GM18511 (cell line): ENCODE results near the gene TTPAL.
A peak's percentile ranks its signal among the peaks of the same experiment; 100 is the strongest.

Source experiments
- ATAC-seq: cut with Tn5 transposase; IDR thresholded peaks from one replicate; pipeline ENCODE4 v1.9.1; 2021; ENCODE audit warnings: mild to moderate bottlenecking, moderate library complexity; ENCODE audit not compliant: unreplicated experiment

TTPAL gene, protein sequence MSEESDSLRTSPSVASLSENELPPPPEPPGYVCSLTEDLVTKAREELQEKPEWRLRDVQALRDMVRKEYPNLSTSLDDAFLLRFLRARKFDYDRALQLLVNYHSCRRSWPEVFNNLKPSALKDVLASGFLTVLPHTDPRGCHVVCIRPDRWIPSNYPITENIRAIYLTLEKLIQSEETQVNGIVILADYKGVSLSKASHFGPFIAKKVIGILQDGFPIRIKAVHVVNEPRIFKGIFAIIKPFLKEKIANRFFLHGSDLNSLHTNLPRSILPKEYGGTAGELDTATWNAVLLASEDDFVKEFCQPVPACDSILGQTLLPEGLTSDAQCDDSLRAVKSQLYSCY

DNA sequence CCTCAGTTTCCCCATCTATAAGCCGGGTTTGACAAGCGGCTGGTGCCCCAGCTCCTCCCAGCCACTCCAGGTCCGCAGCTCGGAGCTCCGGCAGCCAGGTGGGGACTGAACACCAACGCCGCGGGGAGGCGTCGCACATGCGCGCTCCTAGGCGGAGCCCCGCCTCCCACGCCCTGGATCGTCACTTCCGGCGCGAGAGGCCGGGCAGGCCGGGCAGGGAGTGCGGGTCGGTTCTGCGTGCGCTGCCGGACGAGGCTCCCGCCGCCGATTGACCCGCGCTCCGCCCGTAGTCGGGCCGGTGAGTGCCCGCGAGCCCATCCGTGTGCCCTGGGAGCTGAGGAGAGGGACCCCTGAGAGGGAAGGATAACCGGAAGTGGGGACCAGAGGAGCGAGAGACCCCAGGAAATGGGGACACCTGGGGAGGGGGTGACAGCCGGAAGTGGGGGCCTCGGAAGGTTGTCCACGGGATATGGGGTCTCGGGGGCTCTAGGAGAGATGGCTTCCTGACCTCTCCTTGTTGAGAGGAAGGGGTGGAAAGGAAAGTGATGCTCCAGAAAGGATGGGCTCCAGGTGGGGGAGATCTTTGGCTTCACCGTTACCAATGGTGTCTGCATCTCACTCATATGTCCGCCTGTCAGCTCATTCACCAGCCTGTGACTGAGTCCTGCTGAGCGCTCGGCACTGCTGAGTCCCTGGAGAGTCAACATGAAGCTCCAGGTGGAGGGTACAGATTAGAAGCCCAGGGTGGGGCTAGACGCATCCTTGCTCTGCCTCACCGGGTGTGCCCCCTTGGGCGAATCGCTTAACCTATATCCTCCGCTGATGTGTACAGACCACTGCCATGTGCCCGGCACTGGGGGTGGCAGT is at the start of gene TTPAL:
Gene TTPAL, plus strand, starts transcription at position 181 of the 867 bp plus-strand sequence. CDS start 4,126 bp downstream, outside the sequence.
- ATAC-seq = peak; percentile 92

DNA sequence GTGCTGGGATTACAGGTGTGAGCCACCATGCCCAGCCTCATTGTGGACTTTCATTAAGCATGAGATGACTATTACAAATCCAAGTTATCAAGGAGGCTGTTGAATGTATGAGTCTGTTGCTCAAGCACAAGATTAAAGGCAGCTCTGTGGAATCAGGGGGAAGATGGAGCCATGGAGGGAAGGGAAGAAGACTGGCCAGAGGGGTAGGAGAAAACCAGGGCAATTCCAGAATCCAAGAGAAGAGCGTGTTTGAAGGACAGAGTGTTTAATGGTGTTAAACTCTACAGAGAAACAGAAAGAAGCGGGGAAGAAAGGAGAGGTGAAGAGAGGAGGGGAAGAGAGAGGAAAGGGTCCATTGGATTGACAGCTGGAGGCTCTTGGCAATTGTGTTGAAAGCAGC is 49.8 kb upstream of the TTPAL start:
- no peak for ATAC-seq

DNA sequence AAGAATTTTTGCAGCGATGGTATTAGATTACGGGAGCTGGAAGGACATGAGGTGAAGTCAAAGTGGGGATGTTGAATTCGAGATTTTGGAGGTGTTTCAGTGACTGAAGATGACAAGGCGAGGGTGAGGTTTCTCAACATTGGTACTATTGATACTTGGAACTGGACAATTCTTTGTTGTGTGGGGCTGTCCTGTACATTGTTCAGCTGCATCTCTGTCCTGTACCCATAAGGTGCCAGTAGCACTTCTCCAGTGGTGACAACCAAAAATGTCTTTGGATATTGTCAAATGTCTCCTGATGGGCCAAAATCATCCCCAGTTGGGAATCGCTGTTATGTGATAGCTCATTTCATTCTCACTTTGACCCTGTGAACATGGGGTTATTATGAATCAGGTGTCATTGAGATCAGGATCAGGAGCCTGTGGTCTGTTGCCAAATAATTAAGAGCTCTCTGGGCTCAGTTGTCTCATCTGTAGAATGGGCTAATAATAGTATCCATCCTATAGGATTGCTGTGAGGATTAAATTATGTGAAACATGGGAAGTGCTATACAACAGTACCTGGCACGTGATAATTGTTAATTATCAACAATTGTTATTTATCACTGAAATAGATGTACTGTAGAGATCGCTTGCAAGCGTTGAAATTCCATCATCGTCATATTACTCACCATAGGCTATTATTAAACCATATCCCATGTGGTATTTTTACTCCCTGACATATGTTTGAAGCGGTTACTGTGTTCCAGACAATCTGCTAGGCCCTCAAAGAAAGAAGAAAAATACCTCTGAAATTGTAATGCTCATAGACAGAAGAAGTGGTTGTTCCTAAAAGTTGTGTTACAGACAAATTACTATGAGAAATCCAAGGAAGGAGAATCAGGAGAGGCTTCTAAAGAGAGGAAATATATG is 48.5 kb upstream of the TTPAL start:
- no peak for ATAC-seq

DNA sequence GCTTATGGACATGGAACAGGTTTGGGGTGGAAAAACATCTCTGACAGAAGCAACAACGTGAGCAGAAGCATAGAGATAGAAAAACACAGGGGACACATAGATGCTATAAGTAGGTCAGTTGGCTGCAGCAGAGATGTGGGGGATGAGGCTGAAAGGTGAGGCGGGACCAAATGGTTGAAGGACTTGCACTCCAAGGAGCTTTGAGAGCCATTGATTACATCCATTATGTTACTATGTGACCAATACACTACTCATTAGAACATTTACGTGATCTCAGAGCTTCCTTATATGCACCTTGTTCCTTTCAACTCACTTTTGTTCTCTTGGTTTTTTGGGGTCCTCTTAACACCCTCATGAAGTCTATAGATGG is 47.9 kb upstream of the TTPAL start:
- no peak for ATAC-seq

DNA sequence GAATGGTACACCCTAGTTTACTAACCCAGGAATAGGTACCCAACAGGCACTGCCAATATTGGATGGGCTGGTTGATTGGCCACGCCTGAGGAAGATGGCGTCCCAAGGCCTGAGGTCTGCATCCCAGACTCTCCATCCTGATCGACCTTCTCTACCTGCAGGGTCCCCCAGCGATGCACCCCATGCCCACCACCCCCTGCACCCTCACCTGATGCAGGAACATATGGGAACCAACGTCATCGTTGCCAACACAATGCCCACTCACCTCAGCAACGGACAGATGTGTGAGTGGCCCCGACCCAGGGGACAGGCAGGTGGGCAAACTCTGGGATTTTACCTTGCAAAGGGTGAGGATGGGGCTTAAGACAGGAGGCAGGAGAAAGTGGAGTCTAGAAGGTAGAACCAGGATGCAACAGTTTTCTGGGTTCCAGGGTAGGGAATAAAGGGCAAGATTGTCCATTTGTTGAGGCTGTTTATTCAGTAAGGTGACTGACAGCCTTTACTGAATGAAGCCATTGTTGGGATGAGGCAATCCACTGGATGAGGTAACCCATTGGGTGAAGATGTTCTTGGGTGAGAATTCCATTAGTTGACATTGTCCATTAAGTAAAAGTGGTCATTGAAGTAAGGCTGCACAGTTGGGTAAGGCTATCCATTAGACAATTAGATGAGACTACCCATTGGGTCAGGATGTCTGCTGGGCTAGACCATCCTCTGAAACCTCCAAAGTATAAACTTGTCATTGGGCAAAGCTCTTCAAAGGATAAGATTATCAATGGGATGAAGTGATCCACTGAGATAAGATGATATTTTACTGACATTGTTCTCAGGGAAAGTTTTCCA is 47.3 kb upstream of the TTPAL start:
- ATAC-seq = no peak

DNA sequence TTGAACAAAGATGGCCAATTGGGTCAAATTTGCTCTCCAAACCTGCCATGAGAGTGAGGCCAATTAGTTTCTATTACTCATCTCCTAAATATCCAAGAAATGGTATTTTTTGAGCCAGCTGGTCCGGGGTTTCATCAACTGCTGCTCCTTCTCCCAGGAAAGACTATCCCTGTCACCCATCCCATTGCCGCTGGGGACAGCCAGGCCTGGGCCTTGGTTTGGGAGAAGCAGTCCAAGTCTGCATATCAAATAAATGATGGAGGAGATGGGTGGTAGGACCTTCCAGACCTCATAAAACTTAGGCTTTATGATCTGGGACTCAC is 46.7 kb upstream of the TTPAL start:
- ATAC-seq = no peak

DNA sequence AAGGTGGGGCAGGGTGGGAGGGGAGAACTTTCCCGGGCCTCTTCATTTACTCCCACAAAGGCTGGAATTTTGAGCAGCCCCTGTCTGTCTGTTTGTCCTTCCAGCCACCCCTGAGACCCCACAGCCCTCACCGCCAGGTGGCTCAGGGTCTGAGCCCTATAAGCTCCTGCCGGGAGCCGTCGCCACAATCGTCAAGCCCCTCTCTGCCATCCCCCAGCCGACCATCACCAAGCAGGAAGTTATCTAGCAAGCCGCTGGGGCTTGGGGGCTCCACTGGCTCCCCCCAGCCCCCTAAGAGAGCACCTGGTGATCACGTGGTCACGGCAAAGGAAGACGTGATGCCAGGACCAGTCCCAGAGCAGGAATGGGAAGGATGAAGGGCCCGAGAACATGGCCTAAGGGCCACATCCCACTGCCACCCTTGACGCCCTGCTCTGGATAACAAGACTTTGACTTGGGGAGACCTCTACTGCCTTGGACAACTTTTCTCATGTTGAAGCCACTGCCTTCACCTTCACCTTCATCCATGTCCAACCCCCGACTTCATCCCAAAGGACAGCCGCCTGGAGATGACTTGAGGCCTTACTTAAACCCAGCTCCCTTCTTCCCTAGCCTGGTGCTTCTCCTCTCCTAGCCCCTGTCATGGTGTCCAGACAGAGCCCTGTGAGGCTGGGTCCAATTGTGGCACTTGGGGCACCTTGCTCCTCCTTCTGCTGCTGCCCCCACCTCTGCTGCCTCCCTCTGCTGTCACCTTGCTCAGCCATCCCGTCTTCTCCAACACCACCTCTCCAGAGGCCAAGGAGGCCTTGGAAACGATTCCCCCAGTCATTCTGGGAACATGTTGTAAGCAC is 46.0 kb upstream of the TTPAL start:
- no peak for ATAC-seq

DNA sequence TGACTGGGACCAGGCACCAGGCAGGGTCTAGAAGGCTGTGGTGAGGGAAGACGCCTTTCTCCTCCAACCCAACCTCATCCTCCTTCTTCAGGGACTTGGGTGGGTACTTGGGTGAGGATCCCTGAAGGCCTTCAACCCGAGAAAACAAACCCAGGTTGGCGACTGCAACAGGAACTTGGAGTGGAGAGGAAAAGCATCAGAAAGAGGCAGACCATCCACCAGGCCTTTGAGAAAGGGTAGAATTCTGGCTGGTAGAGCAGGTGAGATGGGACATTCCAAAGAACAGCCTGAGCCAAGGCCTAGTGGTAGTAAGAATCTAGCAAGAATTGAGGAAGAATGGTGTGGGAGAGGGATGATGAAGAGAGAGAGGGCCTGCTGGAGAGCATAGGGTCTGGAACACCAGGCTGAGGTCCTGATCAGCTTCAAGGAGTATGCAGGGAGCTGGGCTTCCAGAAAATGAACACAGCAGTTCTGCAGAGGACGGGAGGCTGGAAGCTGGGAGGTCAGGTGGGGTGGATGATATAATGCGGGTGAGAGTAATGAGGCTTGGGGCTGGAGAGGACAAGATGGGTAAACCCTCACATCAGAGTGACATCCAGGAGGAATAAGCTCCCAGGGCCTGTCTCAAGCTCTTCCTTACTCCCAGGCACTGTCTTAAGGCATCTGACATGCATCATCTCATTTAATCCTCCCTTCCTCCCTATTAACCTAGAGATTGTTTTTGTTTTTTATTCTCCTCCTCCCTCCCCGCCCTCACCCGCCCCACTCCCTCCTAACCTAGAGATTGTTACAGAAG is 45.2 kb upstream of the TTPAL start:
- no peak for ATAC-seq

DNA sequence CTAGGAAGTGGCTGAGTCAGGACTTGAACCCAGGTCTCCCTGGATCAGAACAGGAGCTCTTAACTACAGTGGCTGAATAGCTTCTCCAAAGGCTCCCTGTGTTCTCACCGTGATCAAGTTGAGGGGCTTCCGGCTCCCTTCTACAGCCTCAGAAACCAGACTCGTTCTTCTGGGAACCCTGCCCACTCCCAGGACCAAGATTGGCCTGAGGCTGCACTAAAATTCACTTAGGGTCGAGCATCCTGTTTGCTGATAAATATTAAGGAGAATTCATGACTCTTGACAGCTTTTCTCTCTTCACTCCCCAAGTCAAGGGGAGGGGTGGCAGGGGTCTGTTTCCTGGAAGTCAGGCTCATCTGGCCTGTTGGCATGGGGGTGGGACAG is 44.6 kb upstream of the TTPAL start:
- ATAC-seq = no peak

DNA sequence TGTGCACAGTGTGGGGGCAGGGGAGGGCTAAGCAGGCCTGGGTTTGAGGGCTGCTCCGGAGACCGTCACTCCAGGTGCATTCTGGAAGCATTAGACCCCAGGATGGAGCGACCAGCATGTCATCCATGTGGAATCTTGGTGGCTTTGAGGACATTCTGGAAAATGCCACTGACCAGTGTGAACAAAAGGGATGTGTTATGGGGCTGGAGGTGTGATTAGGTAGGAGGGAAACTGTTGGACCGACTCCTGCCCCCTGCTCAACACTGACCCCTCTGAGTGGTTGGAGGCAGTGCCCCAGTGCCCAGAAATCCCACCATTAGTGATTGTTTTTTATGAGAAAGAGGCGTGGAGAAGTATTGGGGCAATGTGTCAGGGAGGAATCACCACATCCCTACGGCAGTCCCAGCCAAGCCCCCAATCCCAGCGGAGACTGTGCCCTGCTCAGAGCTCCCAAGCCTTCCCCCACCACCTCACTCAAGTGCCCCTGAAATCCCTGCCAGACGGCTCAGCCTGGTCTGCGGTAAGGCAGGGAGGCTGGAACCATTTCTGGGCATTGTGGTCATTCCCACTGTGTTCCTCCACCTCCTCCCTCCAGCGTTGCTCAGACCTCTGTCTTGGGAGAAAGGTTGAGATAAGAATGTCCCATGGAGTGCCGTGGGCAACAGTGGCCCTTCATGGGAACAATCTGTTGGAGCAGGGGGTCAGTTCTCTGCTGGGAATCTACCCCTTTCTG is 44.0 kb upstream of the TTPAL start:
- ATAC-seq = no peak

DNA sequence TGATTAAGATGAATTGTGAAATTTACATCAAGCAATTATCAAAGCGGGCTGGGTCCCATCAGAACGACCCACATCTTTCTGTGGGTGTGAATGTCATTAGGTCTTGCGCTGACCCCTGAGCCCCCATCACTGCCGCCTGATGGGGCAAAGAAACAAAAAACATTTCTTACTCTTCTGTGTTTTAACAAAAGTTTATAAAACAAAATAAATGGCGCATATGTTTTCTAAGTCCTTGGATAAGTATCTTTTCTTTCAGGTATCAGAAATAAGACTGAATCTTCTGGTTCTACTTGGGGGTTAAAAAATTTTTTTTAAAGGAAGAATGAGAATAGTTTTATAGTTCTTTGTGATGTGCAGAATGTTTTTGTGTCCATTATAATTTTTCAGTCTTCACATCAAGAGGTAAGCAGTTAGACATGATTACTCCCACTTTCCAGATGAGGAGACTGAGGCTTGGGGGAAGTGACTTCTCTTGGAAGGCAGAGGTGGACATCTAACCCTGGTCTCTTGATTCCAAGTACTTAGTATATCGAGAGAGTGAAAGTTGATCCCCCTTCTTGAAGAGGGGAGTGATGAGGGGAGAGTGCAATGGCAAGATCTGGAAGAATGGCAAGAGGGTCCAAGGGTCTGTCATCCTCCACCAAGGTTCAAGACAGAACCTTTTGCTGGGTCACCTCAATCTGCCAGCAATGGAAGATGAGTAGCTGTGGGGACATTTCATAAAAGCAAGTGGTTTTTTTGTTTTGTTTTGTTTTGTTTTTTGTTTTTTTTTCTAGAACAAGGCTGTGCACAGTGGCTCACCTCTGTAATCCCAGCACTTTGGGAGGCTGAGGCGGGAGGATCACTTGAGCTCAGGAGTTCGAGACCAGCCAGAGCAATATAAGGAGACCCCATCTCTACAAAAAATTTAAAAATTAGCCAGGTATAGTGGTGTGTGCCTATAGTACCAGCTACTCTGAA is 42.8 kb upstream of the TTPAL start:
- no peak for ATAC-seq

DNA sequence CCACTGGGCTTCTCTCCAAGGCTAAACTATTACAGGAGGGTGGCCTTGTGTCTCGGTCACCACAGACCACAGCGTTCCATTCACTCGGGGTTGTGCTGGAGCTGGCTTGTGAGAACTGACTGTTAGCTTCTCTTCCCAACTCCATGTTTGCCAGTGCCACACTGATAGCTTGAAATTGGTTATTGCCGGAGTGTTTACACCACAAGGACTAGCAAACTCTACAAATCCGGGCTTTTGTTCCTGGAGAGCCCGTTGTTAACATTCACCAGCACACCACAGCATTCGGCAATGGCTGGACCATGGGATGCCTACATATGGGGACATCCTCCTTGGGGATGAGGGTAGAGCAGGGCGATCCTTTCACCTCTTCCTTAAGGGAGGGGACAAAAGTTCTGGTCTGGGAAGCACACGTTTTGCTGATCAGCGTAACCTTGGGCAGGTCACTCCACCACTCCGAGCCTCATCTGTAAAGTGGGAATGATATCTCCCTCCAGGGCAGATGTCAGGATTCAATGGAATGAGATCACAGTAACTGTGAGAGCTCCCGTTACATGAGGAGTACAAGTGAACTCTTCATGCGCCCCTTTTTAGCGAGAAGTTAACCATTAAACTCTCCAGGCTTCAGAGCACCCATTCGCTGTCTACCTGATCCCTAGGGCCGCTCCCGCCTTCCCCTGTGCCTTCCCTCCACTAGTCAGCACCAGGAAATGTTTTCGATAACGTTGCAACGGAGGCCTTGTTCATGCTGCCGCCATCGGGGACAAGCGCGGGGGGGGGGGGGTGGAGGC is 41.7 kb upstream of the TTPAL start:
- no peak for ATAC-seq

DNA sequence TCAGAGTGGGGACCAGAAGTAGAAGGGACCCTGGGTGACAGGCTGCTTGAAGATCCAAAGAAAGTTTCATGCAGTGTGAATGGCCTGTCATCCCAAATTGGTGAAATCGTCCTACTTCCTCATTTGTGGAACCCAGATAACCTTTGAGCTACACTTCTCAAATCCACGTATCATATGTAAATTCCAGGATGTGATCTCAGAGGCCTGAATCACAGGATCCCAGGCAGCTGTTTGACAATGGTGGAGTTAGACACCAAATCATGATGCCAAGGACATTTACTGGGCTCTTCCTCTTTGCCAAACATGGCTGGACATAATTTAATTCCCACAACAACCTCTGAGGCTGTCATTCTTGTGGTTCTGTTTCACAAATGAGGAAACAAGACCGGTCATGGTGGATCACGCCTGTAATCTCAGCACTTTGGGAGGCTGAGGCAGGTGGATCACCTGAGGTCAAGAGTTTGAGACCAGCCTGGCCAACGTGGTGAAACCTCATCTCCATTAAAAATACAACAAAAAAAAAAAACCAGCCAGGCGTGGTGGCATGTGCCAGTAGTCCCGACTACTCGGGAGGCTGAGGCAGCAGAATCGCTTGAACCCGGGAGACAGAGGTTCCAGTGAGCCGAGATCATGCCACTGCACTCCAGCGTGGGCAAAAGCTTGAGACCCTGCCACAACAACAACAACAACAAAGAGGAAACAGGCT is 39.9 kb upstream of the TTPAL start:
- ATAC-seq = no peak

DNA sequence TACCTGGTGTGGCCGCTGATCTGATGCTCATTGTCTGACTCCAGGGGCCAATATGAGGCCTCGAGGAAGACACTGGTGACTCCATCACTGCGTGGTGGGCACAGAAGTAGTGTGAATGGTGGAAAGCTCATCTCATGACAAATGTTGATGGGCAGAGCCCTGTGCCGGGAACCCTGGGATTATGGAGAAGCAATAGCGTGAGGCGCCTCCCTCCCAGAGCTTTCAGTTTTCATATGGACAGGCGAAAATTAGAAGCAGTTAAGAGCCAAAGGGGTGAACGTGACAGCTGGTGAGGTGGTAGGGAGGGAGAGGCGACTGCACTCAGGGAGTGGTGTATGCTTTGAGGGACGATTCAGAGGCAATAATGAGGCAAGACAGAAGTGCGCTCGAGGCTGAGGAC is 39.3 kb upstream of the TTPAL start:
- ATAC-seq = no peak

DNA sequence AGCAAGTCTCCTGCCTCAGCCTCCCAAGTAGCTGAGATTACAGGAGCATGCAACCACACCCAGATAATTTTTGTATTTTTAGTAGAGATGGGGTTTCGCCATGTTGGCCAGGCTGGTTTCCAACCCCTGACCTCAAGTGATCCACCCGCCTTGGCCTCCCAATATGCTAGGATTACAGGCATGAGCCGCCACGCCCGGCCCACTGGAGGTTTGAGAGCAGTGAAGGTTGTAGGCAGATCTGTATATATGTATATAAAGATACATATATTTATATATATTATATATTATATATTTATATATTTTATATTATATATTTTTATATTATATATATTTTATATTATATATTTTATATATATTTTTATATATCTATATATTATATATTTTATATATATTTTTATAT is 38.2 kb upstream of the TTPAL start:
- no peak for ATAC-seq

DNA sequence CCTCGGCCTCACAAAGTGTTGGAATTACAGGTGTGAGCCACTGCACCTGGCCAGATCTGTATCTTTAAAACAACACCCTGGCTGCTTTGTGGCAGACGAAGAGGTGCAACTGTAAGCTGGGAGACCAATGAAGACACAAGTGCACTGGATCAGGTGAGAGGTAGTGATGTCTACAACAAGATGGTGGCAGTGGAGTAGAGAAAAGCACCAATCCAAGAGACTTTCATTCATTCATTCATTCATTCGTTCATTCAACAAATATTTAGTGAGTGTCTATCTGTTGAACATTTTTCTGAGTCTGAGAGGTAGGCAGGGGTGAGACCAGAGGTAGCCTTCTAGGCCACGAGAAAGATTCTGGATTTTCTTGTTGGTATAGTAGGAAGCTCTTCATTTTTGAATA is 36.9 kb upstream of the TTPAL start:
- no peak for ATAC-seq
